HG03135 (cell line): Measurements from ENCODE around the gene SCMH1.

Experiments used
- ATAC-seq: cut with Tn5 transposase; IDR thresholded peaks from one replicate; pipeline ENCODE4 v1.9.1; 2021; ENCODE audit warnings: mild to moderate bottlenecking, moderate library complexity; ENCODE audit not compliant: unreplicated experiment

Gene SCMH1

GRCh38 chr1:40980453-40981121, 261.5 kb downstream of the SCMH1 start:
- ATAC-seq = peak; percentile 7

GRCh38 chr1:40980068-40980452, 262.0 kb downstream of the SCMH1 start:
- peak; percentile 8 for ATAC-seq

- ATAC-seq = peak; percentile 85
These were observed 262.7 kb downstream of the SCMH1 start, which contains the start of gene CTPS1 for GRCh38 chr1:40979241-40980067. TSS of gene CTPS1 (plus strand) at chr1:40979696. CDS start at chr1:40983291, 3,595 bp downstream.

- ATAC-seq = no peak
These were observed 263.2 kb downstream of the SCMH1 start for GRCh38 chr1:40978886-40979240.

- ATAC-seq = no peak
These were observed 264.4 kb downstream of the SCMH1 start for GRCh38 chr1:40977716-40978115.
